GM12873 (cell line): Measurements from ENCODE around the gene MFAP3.
A peak's percentile ranks its signal among the peaks of the same experiment; 100 is the strongest.

Source experiments
- TF ChIP-seq, protein P1 (sequence below): IDR thresholded peaks from 2 replicates; pipeline ENCODE4 v1.5.1; 2012; ENCODE audit warnings: low read depth, mild to moderate bottlenecking, moderate library complexity, low read length, control low read depth; ENCODE audit not compliant: insufficient read depth; ENCODE audit errors: missing control alignments

The MFAP3 gene

DNA sequence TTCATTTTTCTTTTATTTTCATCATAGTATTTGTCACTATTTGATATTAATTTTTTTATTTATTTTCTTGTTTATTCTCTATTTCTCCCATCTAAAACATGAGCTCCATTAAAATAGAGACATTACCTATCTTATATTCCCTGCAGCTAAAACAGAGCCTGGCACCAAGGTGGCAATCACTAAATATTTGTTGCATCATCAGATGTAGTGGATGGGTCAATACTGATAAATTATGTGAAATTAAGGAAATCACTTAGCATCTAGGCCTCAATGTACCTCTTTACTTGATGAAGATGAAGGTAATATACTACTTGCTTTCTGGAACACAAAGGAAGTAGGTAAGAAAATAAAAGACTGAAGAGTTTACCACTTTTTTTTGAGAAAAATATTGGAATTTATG is 24.6 kb downstream of the MFAP3 start:
- TF ChIP-seq, protein P1, sequence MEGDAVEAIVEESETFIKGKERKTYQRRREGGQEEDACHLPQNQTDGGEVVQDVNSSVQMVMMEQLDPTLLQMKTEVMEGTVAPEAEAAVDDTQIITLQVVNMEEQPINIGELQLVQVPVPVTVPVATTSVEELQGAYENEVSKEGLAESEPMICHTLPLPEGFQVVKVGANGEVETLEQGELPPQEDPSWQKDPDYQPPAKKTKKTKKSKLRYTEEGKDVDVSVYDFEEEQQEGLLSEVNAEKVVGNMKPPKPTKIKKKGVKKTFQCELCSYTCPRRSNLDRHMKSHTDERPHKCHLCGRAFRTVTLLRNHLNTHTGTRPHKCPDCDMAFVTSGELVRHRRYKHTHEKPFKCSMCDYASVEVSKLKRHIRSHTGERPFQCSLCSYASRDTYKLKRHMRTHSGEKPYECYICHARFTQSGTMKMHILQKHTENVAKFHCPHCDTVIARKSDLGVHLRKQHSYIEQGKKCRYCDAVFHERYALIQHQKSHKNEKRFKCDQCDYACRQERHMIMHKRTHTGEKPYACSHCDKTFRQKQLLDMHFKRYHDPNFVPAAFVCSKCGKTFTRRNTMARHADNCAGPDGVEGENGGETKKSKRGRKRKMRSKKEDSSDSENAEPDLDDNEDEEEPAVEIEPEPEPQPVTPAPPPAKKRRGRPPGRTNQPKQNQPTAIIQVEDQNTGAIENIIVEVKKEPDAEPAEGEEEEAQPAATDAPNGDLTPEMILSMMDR, result no peak

DNA sequence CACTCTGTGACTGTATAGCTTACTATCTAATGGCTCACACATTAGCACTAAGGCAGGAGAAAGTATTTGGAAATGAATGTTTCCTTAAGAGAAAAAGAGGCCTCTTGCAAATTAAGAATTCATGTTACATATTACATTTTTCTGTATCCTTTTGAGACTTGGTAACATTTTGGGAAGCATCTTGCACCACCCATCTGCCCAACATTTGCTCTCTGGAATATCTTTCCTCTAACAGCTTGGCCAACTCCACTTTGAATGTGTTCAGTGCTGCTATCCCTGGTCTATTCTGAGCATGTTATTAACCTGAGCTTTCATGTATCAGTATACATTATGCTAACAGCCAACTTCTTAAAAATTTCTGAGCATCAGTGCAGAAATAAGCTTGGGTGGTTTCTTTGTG is 27.2 kb downstream of the MFAP3 start:
- TF ChIP-seq, protein P1, result no peak

DNA sequence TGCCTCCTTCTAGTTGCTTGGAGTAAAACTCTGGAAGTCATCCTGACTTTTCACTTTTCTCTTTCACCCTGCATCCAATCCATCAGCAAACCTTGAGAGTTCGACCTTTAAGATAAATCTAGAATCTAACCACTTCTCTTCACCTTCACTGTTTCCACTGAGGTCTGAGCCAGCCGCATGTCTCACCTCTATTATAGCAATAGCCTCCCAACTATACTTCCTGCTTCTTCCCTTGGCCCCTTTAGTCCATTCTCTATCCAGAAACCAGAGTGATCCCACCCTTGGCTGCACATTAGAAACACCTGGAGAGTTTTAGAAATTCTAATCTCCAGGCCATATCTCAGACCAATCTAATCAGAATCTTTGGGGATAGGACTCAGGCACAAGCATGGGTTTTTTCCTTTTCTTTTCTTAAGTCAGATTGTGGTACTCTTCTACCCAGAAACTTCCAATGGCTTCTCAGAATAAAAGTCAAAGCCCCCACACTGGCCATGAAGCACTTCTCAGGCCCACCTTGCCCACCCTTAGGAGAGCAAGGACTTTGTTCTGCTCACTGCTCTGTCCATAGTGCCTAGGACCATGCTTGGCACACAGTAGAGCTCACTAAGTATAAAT is 33.1 kb downstream of the MFAP3 start:
- TF ChIP-seq, protein P1, result no peak

DNA sequence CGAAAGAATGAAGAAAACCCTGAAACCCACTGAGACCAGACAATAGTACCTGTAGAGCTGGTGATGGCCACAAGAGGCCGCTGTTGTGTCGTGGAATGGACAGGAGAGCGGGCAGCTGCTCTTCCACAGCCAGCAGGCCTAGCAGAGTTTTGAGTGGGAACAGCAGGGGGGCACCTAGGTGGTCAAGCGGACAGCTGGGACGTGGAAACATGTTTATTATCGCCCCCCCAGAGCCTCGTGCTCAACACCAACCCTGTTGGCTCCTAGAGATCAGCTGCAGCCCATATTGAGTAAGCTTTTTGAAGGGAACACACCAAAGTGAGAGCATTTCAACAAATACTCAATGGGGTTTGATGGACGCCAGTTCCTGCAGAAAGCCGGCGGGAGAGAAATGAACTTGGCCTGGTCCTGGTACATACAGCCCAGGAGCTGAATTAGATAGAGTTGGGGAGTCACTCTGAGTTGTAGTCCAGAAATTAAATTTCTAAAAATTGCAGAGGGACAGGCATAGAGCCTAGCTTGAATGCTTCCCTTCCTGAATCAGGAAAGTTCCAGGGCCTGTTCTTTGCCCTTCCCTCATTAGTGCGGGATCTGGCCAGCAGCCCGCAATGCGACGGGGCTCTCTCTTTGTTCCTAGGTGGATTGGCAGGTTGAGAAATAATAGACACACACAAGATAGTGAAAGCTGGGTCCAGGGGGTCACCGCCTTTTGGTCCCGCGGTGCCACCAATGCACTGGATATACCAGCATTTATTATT is 33.8 kb downstream of the MFAP3 start:
- TF ChIP-seq, protein P1, result peak; percentile 95

DNA sequence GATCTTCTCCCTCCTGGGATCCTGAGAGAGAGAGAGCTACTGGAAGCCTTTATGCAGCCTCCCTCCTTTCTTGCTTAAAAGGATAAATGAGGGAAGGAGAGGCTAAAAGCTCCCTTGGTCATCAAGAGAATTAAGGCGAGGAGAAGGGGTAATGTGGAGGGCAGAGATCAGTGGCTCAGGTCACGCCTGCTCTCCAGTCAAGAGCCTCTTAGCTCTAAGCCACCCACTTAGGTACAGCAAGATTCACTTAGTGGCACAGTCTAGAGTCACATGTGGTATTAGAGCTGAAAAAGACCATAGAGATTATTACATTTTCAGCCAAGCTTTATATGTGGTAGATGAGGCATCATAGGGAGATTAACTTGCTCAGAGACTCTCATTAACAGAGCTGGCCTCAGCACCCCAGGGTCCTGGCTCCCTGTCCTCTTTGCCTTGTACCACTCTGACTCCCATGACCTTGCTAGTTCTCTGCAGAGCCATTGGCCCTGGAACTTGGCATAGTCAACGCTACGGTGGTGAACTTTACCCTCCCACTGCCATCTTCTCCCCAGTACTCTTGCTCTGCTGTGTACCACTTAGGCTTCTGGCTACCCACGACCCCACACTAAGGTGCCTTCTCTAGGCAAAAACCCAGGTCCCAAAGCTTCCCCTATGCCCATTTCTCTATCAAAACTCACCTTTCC is 37.6 kb downstream of the MFAP3 start:
- TF ChIP-seq, protein P1, result no peak

DNA sequence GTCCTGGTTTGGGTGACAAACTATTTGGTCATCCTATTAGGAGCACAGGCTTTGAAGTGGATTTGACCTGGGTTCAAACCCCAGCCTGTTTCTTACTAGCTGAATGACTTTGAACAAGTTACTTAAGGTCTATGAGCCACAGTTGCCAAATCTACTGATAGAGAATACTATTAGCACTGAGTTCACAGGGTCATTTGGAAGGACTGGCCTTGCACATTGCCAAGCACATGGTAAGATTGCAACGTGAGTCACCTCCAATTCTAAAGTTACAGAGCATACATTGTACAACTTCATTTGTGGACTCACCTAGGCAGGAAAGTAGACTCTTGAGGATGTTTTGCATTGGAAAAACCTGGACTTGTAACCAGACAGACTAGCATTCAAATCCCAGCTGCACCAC is 38.9 kb downstream of the MFAP3 start:
- TF ChIP-seq, protein P1, result no peak

DNA sequence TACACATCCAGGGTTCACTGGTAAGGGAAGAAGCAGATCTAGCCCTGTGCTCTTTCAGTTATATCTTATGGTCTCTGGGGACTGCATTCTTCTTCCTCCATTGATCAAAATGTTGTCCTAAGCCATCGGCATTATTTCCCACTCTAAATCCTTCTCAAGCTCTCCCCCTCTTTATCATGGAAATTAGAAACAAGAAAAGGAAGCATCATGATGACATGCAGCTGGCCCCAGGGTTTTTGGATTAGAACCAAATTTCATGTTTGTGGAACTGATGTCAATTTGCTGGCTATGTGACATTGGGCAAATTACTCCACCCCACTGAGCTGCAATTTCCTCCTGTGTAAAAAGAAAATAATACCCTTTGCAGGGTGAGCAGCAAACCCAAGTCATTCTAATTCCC is 39.5 kb downstream of the MFAP3 start:
- TF ChIP-seq, protein P1, result no peak
